Omental fat pad (tissue), 4 donors: ENCODE data around the gene APCDD1L. TPM values are rescaled to one million over a fixed set of nuclear protein-coding genes. Genes with fewer than 3 reads are reported as not detected.

ENCODE experiments used
- ATAC-seq: fragments of 150-250 bp; one replicate; pipeline ENCODE4 v1.9.1; 2016; ENCODE audit warnings: mild to moderate bottlenecking, moderate library complexity; ENCODE audit not compliant: low FRiP score
- DNase-seq: peaks from one replicate; pipeline ENCODE4 v3.0.0-alpha.2; 2019; ENCODE audit warnings: low spot score
- CTCF ChIP-seq, 3 donors: fragments of 450-650 bp; IDR thresholded peaks; one replicate each; pipeline ENCODE4 v1.5.1; 2016 to 2017; ENCODE audit warnings: antibody characterized with exemption in 3 of 3, mild to moderate bottlenecking in 3 of 3, moderate library complexity in 2 of 3
- total RNA-seq, 4 donors: library from RNA; depleted of rRNA; stranded (reverse); fragments of >200 nt; gene quantifications; one replicate each; pipeline ENCODE4 v1.1.0, GENCODE V29; 2016

Gene APCDD1L
- total RNA-seq, 4 donors from 2014 or later: 0.19 TPM; not detected in 3

- ATAC-seq: no peak
- no peak for DNase-seq
These were observed 34.3 kb upstream of the APCDD1L start for GRCh38 chr20:58549231-58550209.

DNA sequence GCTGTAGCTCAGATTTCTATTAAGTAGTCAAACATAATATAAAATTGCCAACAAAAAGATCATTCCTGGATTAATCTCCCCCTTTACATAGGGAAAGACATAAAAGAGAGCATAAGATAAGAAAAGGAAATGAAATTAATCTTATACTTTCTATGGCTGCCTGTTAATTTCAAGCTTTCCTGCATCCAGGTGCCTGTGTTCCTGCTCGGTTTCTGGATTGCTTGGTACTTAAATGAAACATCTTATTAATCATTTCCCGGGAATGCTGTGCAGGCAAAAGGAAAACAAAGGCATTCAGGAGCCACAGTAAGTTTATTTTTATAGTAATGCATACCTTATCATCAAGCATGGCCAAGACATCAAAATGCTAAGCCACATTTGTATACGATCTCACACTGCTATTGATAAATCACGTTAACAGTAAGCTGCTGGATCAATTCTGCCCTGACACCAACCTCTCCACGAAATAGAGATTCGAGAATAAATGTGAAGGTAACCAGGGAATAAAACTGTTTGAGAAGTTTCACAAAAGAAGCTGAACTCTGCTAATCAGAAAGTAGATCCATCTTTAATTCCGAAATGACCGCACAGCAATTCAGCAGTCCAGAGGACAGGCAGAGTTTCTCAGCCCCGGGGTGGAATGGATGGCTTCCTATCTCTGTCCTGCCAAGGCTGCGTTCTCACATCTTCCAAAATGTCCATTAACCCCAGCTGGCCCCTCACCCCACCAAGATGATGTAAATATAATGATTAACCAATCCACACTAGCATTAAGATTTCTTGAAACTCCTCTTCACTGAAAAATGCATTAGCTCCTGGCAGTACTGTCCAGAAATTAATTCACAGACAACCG lies 32.6 kb upstream of the APCDD1L start:
- DNase-seq (no peak), ATAC-seq (no peak)
- no peak for TF ChIP-seq CTCF (IDR thresholded peaks at IDR 0.05)

More at GRCh38 chr20:58549231-58550209, 34.3 kb upstream of the APCDD1L start:
- no peak for TF ChIP-seq CTCF (IDR thresholded peaks at IDR 0.05)

GRCh38 chr20:58546756-58547622 lies 31.8 kb upstream of the APCDD1L start:
- no peak for TF ChIP-seq CTCF (IDR thresholded peaks at IDR 0.05)
- no peak for DNase-seq

DNA sequence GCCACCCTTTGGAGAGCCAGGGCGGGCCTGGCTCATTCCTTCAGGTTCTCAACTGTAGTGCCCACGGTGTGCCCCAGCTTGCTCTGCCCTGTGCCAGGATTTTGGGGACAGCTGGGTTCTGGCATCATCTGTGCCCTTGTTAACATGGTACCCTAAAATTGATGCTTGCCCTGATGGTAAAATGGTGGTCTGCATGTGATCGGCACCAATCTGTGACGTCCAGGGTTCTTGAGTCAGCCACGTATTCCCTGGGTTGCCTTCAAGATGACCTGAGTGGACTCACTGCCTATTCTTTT lies 31.2 kb upstream of the APCDD1L start:
- no peak for DNase-seq
- TF ChIP-seq CTCF (IDR thresholded peaks at IDR 0.05): no peak

More at GRCh38 chr20:58546756-58547622, 31.8 kb upstream of the APCDD1L start:
- no peak for ATAC-seq

DNA sequence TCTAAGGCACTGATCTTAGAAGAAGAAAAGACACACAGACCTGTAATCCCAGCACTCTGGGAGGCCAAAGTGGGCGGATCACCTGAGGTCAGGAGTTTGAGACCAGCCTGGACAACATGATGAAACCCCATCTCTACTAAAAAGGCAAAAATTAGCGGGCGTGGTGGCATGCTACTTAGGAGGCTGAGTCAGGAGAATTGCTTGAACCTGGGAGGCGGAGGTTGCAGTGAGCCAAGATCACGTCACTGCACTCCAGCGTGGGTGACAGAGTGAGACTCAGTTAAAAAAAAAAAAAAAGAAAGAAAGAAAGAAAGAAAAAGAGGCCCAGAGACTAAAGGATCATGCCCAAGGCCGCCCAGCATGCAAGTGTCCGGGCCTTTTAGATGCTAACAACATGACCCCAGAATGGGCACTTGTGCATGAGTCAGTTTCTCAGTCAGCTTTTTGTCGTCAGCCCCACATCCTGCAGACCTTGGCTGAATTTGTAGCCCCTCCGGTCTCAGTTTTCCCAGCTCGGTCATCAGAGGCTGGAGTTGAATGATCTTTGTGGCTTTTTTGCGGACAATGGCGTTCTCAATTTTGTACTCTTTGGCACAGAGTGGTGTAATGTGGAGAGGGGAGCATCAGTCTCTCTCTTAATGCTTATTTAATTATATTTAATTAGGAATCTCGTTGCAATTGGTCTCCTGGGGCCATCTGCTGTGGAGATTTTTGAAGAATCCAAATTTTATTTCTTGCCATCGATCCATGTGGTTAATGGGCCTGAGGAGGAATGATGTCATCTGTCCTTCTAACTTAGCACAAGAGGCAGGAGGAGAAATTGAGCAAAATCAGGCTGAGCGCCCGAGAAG lies 30.6 kb upstream of the APCDD1L start:
- TF ChIP-seq CTCF (IDR thresholded peaks at IDR 0.05): no peak
- DNase-seq: no peak
- ATAC-seq: no peak

More for the DNA sequence above, 31.2 kb upstream of the APCDD1L start:
- no peak for ATAC-seq

DNA sequence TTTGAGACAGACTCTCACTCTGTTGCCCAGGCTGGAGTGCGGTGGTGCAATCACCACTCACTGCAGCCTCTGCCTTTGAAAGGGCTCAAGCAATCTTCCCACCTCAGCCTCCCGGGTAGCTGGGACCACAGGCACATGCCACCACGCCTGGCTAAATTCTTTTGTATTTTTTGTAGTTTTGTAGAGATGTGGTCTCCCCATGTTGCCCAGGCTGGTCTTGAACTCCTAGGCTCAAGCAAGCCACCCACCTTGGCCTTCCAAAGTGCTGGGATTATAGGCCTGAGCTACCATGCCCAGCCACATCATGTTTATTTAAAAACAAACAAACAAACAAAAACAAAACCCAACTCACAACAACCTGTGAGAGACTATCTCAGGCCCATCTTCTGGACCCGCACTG lies 29.7 kb upstream of the APCDD1L start:
- no peak for ATAC-seq
- no peak for TF ChIP-seq CTCF (IDR thresholded peaks at IDR 0.05)
- DNase-seq: no peak
